Endodermal cell (in vitro differentiated cells): Measurements from ENCODE around the gene PARS2. TPM values are rescaled to one million over a fixed set of nuclear protein-coding genes. Genes with fewer than 3 reads are reported as not detected.

Experiments used
- DNase-seq: peaks from one replicate; pipeline ENCODE4 v3.0.0-alpha.2; 2017
- H3K27ac ChIP-seq: 2 replicates; pipeline ENCODE4 v1.5.1; 2013; ENCODE audit warnings: mild to moderate bottlenecking, low read depth, low read length, moderate library complexity
- H3K27me3 ChIP-seq: 2 replicates; pipeline ENCODE4 v1.6.1; 2013; ENCODE audit warnings: mild to moderate bottlenecking, low read length, moderate library complexity; ENCODE audit not compliant: insufficient read depth, control insufficient read depth, poor library complexity, severe bottlenecking
- H3K36me3 ChIP-seq: 2 replicates; pipeline ENCODE4 v1.7.0; 2013; ENCODE audit warnings: mild to moderate bottlenecking, low read length, moderate library complexity; ENCODE audit not compliant: control insufficient read depth, insufficient read depth
- H3K4me1 ChIP-seq: one replicate; pipeline ENCODE4 v1.7.0; 2013; ENCODE audit warnings: low read length; ENCODE audit not compliant: control insufficient read depth, insufficient read depth
- H3K4me3 ChIP-seq: 2 replicates; pipeline ENCODE4 v1.5.1; 2013; ENCODE audit warnings: mild to moderate bottlenecking, low read length, moderate library complexity
- H3K9ac ChIP-seq: 2 replicates; pipeline ENCODE4 v1.6.1; 2013; ENCODE audit warnings: mild to moderate bottlenecking, low read length, moderate library complexity; ENCODE audit not compliant: poor library complexity, severe bottlenecking; ENCODE audit errors: extremely low read depth
- H3K9me3 ChIP-seq: 2 replicates; pipeline ENCODE4 v1.6.1; 2013; ENCODE audit warnings: mild to moderate bottlenecking, low read length, moderate library complexity; ENCODE audit not compliant: control insufficient read depth
- H3K27ac Mint-ChIP-seq: 2 replicates; pipeline ENCODE4 v1.8.0; 2020; ENCODE audit warnings: mixed read lengths
- H3K27me3 Mint-ChIP-seq: 2 replicates; pipeline ENCODE4 v1.8.0; 2021; ENCODE audit warnings: mild to moderate bottlenecking, mixed read lengths; ENCODE audit not compliant: insufficient read depth
- H3K36me3 Mint-ChIP-seq: 2 replicates; pipeline ENCODE4 v1.8.0; 2020; ENCODE audit warnings: low read depth, mixed read lengths
- H3K4me1 Mint-ChIP-seq: 2 replicates; pipeline ENCODE4 v1.8.0; 2020; ENCODE audit warnings: mixed read lengths
- H3K4me3 Mint-ChIP-seq: 2 replicates; pipeline ENCODE4 v1.8.0; 2020; ENCODE audit warnings: mild to moderate bottlenecking, moderate library complexity, mixed read lengths
- H3K9me3 Mint-ChIP-seq: 2 replicates; pipeline ENCODE4 v1.8.0; 2020; ENCODE audit warnings: mild to moderate bottlenecking, mixed read lengths
- CTCF ChIP-seq: fragments of 200-600 bp; sonication (generic); conservative IDR thresholded peaks from 2 replicates; pipeline ENCODE4 v1.5.0; 2021; ENCODE audit warnings: antibody characterized with exemption, mild to moderate bottlenecking
- WGBS, 2 experiments: methylation state at CpG; one replicate each; pipeline versions ENCODE4 v1.1.5 to v1.1.7; 2013; ENCODE audit warnings: missing lambda C conversion rate in 2 of 2, mixed read lengths in 1 of 2; ENCODE audit not compliant: insufficient coverage in 1 of 2, insufficient read length in 1 of 2; 5-methylcytosine and 5-hydroxymethylcytosine counted together
- total RNA-seq, 2 donors: library from RNA; stranded (reverse); fragmentation: NEBNext Ultra II Directional in 1 of 2; extraction: Animal tissue kit (Norgen Biotek cat#: 25700) in 1 of 2; gene quantifications; 2 replicates in 1 of 2; 3 replicates in 1 of 2; pipeline ENCODE4 v1.2.1, GENCODE V29; 2021

PARS2 gene
- total RNA-seq, 2 donors from 2014 or later = 8.9 to 9.1 TPM

GRCh38 chr1:54792686-54793282, 28.5 kb upstream of the PARS2 start:
- Histone ChIP-seq H3K9ac (no peak overlapping the region), H3K9me3 (no peaks in the 10 kb centered on the region), H3K27me3 (no peaks in the 10 kb centered on the region), H3K36me3 (no peaks in the 10 kb centered on the region), H3K4me1 (no peaks in the 10 kb centered on the region), H3K27ac (no peak overlapping the region), H3K4me3 (no peak overlapping the region)
- TF ChIP-seq CTCF = no peak
- Mint-ChIP-seq H3K9me3 (no peaks in the 10 kb centered on the region), H3K36me3 (no peaks in the 10 kb centered on the region), H3K4me3 (no peak overlapping the region), H3K27ac (no peak overlapping the region), H3K27me3 (peaks cover 1% of the 10 kb centered on the region), H3K4me1 (peaks cover 20% of the 10 kb centered on the region)
- no peak for DNase-seq
- WGBS, 2 experiments = 82 to 100% methylated on average over 2 to 7 of the region's 7 CpGs

DNA sequence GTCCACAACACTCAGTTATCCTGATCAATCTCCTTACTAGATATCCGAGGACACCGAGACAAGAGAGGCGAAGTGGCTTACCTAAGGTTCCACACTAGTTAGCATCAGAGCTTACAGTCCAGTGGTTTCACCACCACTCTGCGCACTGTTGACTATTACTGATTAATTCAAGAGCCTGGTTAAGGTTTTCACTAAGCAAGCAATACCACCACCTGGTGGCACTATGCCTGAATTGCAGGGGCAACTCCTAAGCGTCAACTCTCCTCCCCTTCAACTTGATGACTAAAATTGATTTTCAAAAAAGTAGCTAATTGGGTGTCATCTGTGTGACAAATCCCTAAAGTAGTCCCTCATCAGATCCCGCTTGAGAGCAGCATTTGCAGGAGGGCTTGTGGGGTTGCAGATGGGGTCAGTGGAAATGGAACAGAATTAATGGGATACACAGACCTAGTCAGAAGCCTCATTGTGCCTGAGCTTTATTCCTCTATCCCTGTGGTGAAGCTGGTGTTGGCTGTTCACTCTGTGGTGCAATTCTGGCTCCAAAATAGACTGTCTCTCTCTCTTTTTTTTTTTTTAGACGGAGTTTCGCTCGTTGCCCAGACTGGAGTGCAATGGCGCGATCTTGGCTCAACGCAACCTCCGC, 27.7 kb upstream of the PARS2 start:
- peaks cover 3% of the 10 kb centered on the region for H3K27me3 Mint-ChIP-seq
- Histone ChIP-seq H3K36me3 (no peaks in the 10 kb centered on the region), H3K27me3 (no peaks in the 10 kb centered on the region), H3K9ac (no peak overlapping the region), H3K27ac (no peak overlapping the region), H3K4me3 (no peak overlapping the region), H3K4me1 (no peaks in the 10 kb centered on the region), H3K9me3 (no peaks in the 10 kb centered on the region)
- 85 to 93% methylated on average over 11 to 13 of the region's 13 CpGs for WGBS, 2 experiments
- H3K36me3 Mint-ChIP-seq = no peaks in the 10 kb centered on the region
- H3K27ac Mint-ChIP-seq = no peak overlapping the region
- H3K4me3 Mint-ChIP-seq = no peak overlapping the region
- peak; percentile 92 for DNase-seq
- TF ChIP-seq CTCF = peak; percentile 98
- H3K4me1 Mint-ChIP-seq = peaks cover 20% of the 10 kb centered on the region
- no peaks in the 10 kb centered on the region for H3K9me3 Mint-ChIP-seq

GRCh38 chr1:54788459-54788858, 24.1 kb upstream of the PARS2 start:
- H3K27ac ChIP-seq = no peak overlapping the region
- H3K36me3 ChIP-seq = no peaks in the 10 kb centered on the region
- H3K9me3 ChIP-seq = no peaks in the 10 kb centered on the region
- Mint-ChIP-seq H3K4me3 (no peak overlapping the region), H3K27me3 (peaks cover 17% of the 10 kb centered on the region), H3K27ac (no peak overlapping the region), H3K4me1 (peaks cover 13% of the 10 kb centered on the region), H3K9me3 (no peaks in the 10 kb centered on the region), H3K36me3 (no peaks in the 10 kb centered on the region)
- DNase-seq = no peak
- H3K4me3 ChIP-seq = no peak overlapping the region
- WGBS, 2 experiments = 71% methylated on average over 5 of the region's 5 CpGs; no CpG with 5 or more reads in 1 of the 2 experiments
- H3K9ac ChIP-seq = no peak overlapping the region
- peaks cover 2% of the 10 kb centered on the region for H3K27me3 ChIP-seq
- no peak for TF ChIP-seq CTCF
- no peaks in the 10 kb centered on the region for H3K4me1 ChIP-seq
